ACC112 (cell line): ENCODE measurements around the gene CDH16.

ENCODE experiments used
- H2AFZ ChIP-seq: fragments of 200-600 bp; sonication (generic); one replicate; pipeline ENCODE4 v1.6.0; 2017; ENCODE audit warnings: antibody characterized with exemption, low read length; ENCODE audit not compliant: unreplicated experiment
- H3K27ac ChIP-seq: fragments of 200-600 bp; sonication (generic); 2 replicates; pipeline ENCODE4 v1.5.1; 2014; ENCODE audit warnings: low read depth, mild to moderate bottlenecking, antibody characterized with exemption, low read length, moderate library complexity
- H3K27me3 ChIP-seq: fragments of 200-600 bp; sonication (generic); 2 replicates; pipeline ENCODE4 v1.6.1; 2014; ENCODE audit warnings: mild to moderate bottlenecking, antibody characterized with exemption, low read length, moderate library complexity, mixed read lengths; ENCODE audit not compliant: insufficient read depth
- H3K36me3 ChIP-seq: fragments of 200-600 bp; sonication (generic); 2 replicates; pipeline ENCODE4 v1.6.1; 2016; ENCODE audit warnings: mild to moderate bottlenecking, antibody characterized with exemption, low read length, moderate library complexity, mixed read lengths; ENCODE audit not compliant: insufficient read depth
- H3K4me1 ChIP-seq: fragments of 200-600 bp; sonication (generic); one replicate; pipeline ENCODE4 v1.6.1; 2016; ENCODE audit warnings: low read length, mixed read lengths; ENCODE audit not compliant: insufficient read depth, unreplicated experiment, control insufficient read depth
- H3K4me3 ChIP-seq: fragments of 200-600 bp; sonication (generic); 2 replicates; pipeline ENCODE4 v1.5.1; 2014; ENCODE audit warnings: mild to moderate bottlenecking, low read depth, low read length
- H3K79me2 ChIP-seq: fragments of 200-600 bp; sonication (generic); one replicate; pipeline ENCODE4 v1.6.0; 2016; ENCODE audit warnings: low read length; ENCODE audit not compliant: control insufficient read depth, unreplicated experiment, insufficient read depth

CDH16 gene

GRCh38 chr16:66910175-66910940 is 8.3 kb downstream of the CDH16 start:
- Histone ChIP-seq H2AFZ (no peak overlapping the region), H3K4me1 (peaks cover 5% of the 10 kb centered on the region), H3K36me3 (no peaks in the 10 kb centered on the region), H3K79me2 (no peaks in the 10 kb centered on the region), H3K27me3 (no peaks in the 10 kb centered on the region), H3K27ac (no peak overlapping the region), H3K4me3 (no peak overlapping the region)

DNA sequence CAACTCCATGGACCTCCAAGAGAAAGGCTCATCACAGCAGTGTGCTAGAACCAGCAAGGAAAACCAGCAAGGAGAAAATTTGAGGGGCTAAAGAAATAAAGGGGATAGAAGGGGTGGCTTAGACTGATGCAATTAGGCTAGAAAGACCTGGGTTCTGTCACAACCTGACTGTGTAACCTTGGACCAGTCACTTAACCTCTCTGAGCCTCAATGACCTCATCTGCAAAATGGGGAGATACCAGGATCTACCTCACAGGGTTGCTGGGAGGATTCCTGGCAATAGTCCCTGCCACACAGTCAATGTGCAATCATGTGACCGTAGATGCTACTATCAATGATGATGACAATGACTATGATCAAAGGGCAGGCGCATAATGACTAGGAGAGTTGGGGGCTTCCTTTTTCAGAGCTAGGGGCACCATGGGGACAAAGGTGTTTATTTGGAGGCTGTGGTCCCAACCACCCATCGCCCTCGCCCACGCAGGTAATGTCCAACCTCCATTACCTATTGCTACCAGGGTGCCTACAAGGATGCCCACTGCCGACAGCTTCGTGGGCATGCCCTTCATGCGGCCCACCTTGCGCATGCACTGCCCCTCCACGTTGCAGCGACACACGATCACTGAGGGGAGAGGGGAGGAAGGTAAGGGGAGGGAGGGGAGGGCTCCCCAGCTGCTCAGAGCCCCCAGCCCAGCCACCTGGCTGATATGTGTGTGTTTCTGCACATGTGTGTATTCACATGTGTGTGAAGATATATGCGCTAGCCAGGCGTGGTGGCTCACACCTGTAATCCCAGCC is 9.7 kb downstream of the CDH16 start:
- no peaks in the 10 kb centered on the region for H3K36me3 ChIP-seq
- no peaks in the 10 kb centered on the region for H3K27me3 ChIP-seq
- H3K27ac ChIP-seq, result no peak overlapping the region
- H3K79me2 ChIP-seq, result no peaks in the 10 kb centered on the region
- peaks cover 5% of the 10 kb centered on the region for H3K4me1 ChIP-seq
- no peak overlapping the region for H3K4me3 ChIP-seq
- no peak overlapping the region for H2AFZ ChIP-seq

DNA sequence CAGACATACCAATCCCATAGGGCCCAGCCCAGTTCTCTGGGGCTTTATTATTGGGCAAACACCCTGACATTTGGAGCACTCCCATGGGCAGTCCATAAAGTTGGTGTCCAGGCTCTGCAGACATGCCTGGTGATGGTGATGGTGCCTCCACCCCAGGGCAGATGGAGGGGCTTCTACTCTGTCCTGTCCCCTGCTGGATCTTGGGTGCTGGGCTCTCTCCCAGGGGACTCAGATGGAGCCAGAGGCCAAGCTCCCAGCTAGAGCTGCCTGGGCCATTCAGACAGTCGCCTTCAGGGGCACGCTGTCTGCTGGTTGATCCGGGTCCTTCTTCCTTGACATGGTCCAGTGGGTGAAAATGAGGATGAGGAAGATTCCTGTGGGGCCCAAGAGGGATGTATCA is 10.6 kb downstream of the CDH16 start:
- no peaks in the 10 kb centered on the region for H3K27me3 ChIP-seq
- H2AFZ ChIP-seq, result no peak overlapping the region
- peaks cover 5% of the 10 kb centered on the region for H3K4me1 ChIP-seq
- H3K4me3 ChIP-seq, result no peak overlapping the region
- no peaks in the 10 kb centered on the region for H3K36me3 ChIP-seq
- no peaks in the 10 kb centered on the region for H3K79me2 ChIP-seq
- no peak overlapping the region for H3K27ac ChIP-seq

- Histone ChIP-seq H3K79me2 (no peaks in the 10 kb centered on the region), H3K27me3 (no peaks in the 10 kb centered on the region), H3K27ac (no peak overlapping the region), H3K4me3 (no peak overlapping the region), H3K36me3 (no peaks in the 10 kb centered on the region), H2AFZ (no peak overlapping the region), H3K4me1 (peaks cover 5% of the 10 kb centered on the region)
These were observed 11.5 kb downstream of the CDH16 start for GRCh38 chr16:66906916-66907836.

DNA sequence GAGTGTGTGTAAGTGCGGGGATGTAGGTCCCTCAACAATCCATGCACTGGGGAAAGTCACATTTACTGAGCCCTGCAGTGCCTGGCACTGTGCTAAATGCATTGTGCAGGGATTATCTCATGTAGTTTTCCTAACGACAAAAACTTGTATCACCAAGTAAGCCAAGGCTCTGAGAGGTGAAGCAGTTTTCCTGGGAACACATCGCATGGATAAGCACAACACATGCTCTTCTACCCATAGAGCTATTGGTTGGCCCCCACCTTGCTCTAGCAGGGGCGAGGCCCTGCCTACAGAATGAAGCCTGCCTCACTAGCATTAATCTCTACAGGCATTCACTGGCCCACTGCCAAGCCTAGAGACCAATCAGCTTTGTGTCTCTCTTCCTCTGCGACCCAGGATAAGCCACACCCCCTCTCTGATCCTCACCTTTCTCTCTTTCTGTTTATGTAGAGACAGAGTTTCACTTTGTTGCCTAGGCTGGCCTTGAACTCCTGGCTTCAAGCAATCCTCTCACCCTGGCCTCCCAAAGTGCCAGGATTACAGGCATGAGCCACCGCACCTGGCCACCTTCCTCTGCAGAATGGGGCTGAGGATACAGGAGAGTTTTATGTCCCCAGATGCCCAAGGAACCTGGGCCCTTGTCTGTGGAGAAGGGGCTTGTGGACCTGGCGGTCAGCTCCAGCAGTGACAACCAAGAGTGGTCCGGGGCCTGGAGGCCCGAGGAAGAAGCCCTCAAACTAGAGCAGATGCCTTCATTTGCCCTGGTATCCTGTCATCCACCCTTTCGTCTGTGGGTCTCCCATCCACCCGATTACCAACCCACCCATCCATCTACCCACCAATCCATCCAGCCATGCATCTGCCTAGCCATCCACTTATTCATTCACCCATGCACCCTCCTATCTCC is 12.8 kb downstream of the CDH16 start:
- no peak overlapping the region for H3K27ac ChIP-seq
- no peak overlapping the region for H3K4me3 ChIP-seq
- H3K79me2 ChIP-seq, result no peaks in the 10 kb centered on the region
- no peak overlapping the region for H2AFZ ChIP-seq
- no peaks in the 10 kb centered on the region for H3K36me3 ChIP-seq
- H3K4me1 ChIP-seq, result peaks cover 2% of the 10 kb centered on the region
- H3K27me3 ChIP-seq, result no peaks in the 10 kb centered on the region

DNA sequence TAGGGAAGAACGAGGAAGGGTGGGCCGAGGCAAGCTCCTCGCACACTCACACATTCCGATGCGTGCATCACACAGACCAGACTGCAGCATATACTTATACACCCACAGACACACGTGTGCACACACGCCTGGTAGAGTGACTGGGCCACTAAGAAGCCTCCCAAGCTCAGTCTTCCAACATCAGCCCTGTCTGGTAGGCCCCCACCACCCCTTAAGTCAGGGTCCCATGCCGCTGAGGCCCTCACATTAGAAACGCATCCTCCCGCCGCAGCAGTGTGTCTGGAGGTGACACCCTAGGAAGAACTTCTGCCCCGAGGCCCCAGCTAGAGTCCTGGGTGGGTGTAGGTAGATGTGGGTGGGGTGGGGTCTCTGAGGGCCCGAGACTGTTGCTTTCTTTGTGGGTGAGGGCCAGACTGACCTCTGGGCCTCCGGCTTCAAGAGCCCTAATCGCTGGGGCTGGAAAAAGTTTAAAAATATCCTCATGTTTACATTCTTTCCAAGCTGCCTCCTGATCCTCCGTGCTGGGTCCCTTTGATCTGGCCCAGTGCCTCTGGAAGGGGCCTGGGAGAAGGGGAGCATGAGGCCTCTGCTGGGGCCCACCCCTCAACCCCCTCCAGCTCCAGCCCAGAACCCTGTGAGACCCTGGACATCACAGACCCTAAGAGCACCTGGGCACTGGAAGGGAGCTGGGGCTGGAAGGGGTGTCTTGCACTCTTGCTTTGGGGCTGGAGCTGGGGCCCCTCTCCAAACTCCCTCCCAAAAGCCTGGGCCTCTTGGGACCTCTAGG is 13.6 kb downstream of the CDH16 start:
- Histone ChIP-seq H3K36me3 (no peaks in the 10 kb centered on the region), H3K27me3 (no peaks in the 10 kb centered on the region), H2AFZ (no peak overlapping the region), H3K27ac (no peak overlapping the region), H3K4me3 (no peak overlapping the region), H3K4me1 (peaks cover 10% of the 10 kb centered on the region), H3K79me2 (no peaks in the 10 kb centered on the region)

GRCh38 chr16:66904428-66904845 is 14.2 kb downstream of the CDH16 start:
- no peak overlapping the region for H2AFZ ChIP-seq
- no peak overlapping the region for H3K4me3 ChIP-seq
- no peaks in the 10 kb centered on the region for H3K79me2 ChIP-seq
- H3K36me3 ChIP-seq, result no peaks in the 10 kb centered on the region
- no peaks in the 10 kb centered on the region for H3K27me3 ChIP-seq
- peaks cover 17% of the 10 kb centered on the region for H3K4me1 ChIP-seq
- no peak overlapping the region for H3K27ac ChIP-seq

GRCh38 chr16:66903544-66904427 is 14.9 kb downstream of the CDH16 start:
- Histone ChIP-seq H3K36me3 (no peaks in the 10 kb centered on the region), H3K79me2 (no peaks in the 10 kb centered on the region), H3K27ac (no peak overlapping the region), H3K27me3 (no peaks in the 10 kb centered on the region), H2AFZ (no peak overlapping the region), H3K4me3 (no peak overlapping the region), H3K4me1 (peaks cover 19% of the 10 kb centered on the region)
